ENCODE measurements around the gene ATP6V1F. TPM values are rescaled to one million over a fixed set of nuclear protein-coding genes. Genes with fewer than 3 reads are reported as not detected.
"Not testable (repeated sequence)": the region's sequence is repeated elsewhere in the genome, so short reads cannot be mapped to it uniquely, and the experiment has no call there.

Gene ATP6V1F
- polyA plus RNA-seq, 3 donors, result 213 to 268 (median 215) TPM

GRCh38 chr7:128912709-128913495, 50.2 kb downstream of the ATP6V1F start:
- DNase-seq (ENCODE audit: low read depth in 3 of 3, low spot score in 2 of 3), result not testable (repeated sequence)

- no peak for DNase-seq (ENCODE audit: low read depth in 3 of 3, low spot score in 2 of 3)
These were observed 51.4 kb downstream of the ATP6V1F start for GRCh38 chr7:128913870-128914565.

- DNase-seq (ENCODE audit: low read depth in 3 of 3, low spot score in 2 of 3), result no peak
These were observed 52.0 kb downstream of the ATP6V1F start for GRCh38 chr7:128914566-128915151.

- DNase-seq (ENCODE audit: low read depth in 3 of 3, low spot score in 2 of 3), result no peak
These were observed 52.7 kb downstream of the ATP6V1F start for GRCh38 chr7:128915271-128915819.

Other genes starting within 250 kb of the ATP6V1F start
- gene GARIN1A, start 190.6 kb upstream of the ATP6V1F start, polyA plus RNA-seq (ENCODE audit: insufficient read length in 3 of 3), result 1 to 10 TPM in 1 of 3 donors, under 1 TPM in 2; 0.62 to 1.4 (median 0.82) TPM
- 100 to 1,000 TPM; 207 to 221 (median 221) TPM for gene CALU, start 123.5 kb upstream of the ATP6V1F start, polyA plus RNA-seq (ENCODE audit: insufficient read length in 3 of 3)
- 1 to 10 TPM; 1.2 to 1.8 (median 1.3) TPM for gene OPN1SW, start 87.1 kb upstream of the ATP6V1F start, polyA plus RNA-seq (ENCODE audit: insufficient read length in 3 of 3)
- gene CCDC136, start 70.9 kb upstream of the ATP6V1F start, polyA plus RNA-seq (ENCODE audit: insufficient read length in 3 of 3), result 10 to 100 TPM; 10.3 to 12.7 (median 11.6) TPM
- gene FLNC, start 32.5 kb upstream of the ATP6V1F start, polyA plus RNA-seq (ENCODE audit: insufficient read length in 3 of 3), result 10 to 100 TPM; 10.8 to 14.9 (median 10.9) TPM
- gene KCP, start 47.9 kb downstream of the ATP6V1F start, polyA plus RNA-seq (ENCODE audit: insufficient read length in 3 of 3), result 10 to 100 TPM; 10.5 to 12.7 (median 12.1) TPM
- gene IRF5, start 75.1 kb downstream of the ATP6V1F start, polyA plus RNA-seq (ENCODE audit: insufficient read length in 3 of 3), result 1 to 10 TPM; 6.9 to 8.4 (median 7.2) TPM
- 10 to 100 TPM; 46.4 to 47.7 (median 47.5) TPM for gene TNPO3, start 192.3 kb downstream of the ATP6V1F start, polyA plus RNA-seq (ENCODE audit: insufficient read length in 3 of 3)

Data from right renal cortex interstitium (tissue), 3 donors.